Measurements from ENCODE around the gene KNDC1.
"Not testable (repeated sequence)": the region's sequence is repeated elsewhere in the genome, so short reads cannot be mapped to it uniquely, and the experiment has no call there.

KNDC1 gene

GRCh38 chr10:133170092-133170491 lies 10.1 kb downstream of the KNDC1 start:
- intact Hi-C loops (cut with DNase I) = no loop called here

GRCh38 chr10:133173860-133174640 lies 14.0 kb downstream of the KNDC1 start:
- intact Hi-C loops (cut with DNase I) = no loop called here
- peak in 4 of 10 donors; percentile 4 to 75 (median 36) for DNase-seq

More at GRCh38 chr10:133170092-133170491, 10.1 kb downstream of the KNDC1 start:
- DNase-seq = peak in 3 of 10 donors; percentile 45 to 80 (median 75)

- intact Hi-C loops (cut with DNase I) = no loop called here
- no peak for DNase-seq
Measured at GRCh38 chr10:133174689-133175263, 14.8 kb downstream of the KNDC1 start.

GRCh38 chr10:133175624-133176023 lies 15.6 kb downstream of the KNDC1 start:
- intact Hi-C loops (cut with DNase I); DNase-seq: not testable (repeated sequence)

GRCh38 chr10:133176546-133176945 lies 16.5 kb downstream of the KNDC1 start:
- intact Hi-C loops (cut with DNase I) = no loop called here
- DNase-seq = peak in 3 of 10 donors; percentile 4 to 64 (median 54)

GRCh38 chr10:133177380-133178157 lies 17.6 kb downstream of the KNDC1 start:
- peak in 1 of 10 donors; percentile 14 for DNase-seq
- intact Hi-C loops (cut with DNase I) = no loop called here

GRCh38 chr10:133178357-133179127 lies 18.5 kb downstream of the KNDC1 start:
- intact Hi-C loops (cut with DNase I) = no loop called here
- peak in 3 of 10 donors; percentile 49 to 66 (median 57) for DNase-seq

- DNase-seq = peak in 1 of 10 donors; percentile 73
- intact Hi-C loops (cut with DNase I) = no loop called here
Measured at GRCh38 chr10:133179128-133179520, 19.1 kb downstream of the KNDC1 start.

GRCh38 chr10:133179651-133180050 lies 19.6 kb downstream of the KNDC1 start:
- intact Hi-C loops (cut with DNase I) = no loop called here
- peak in 4 of 10 donors; percentile 4 to 72 (median 66) for DNase-seq

- intact Hi-C loops (cut with DNase I) = no loop called here
- peak in 4 of 10 donors; percentile 4 to 78 (median 63) for DNase-seq
Measured at GRCh38 chr10:133180192-133180964, 20.4 kb downstream of the KNDC1 start.

GRCh38 chr10:133180965-133181639 lies 21.1 kb downstream of the KNDC1 start:
- intact Hi-C loops (cut with DNase I) = no loop called here
- peak in 3 of 10 donors; percentile 44 to 74 (median 72) for DNase-seq

- DNase-seq = peak in 4 of 10 donors; percentile 12 to 75 (median 64)
- intact Hi-C loops (cut with DNase I) = no loop called here
Measured at GRCh38 chr10:133182190-133182589, 22.2 kb downstream of the KNDC1 start.

- DNase-seq = peak in 4 of 10 donors; percentile 27 to 82 (median 74)
- intact Hi-C loops (cut with DNase I) = no loop called here
Measured at GRCh38 chr10:133182791-133183645, 23.0 kb downstream of the KNDC1 start.

GRCh38 chr10:133183646-133184378 lies 23.8 kb downstream of the KNDC1 start:
- intact Hi-C loops (cut with DNase I) = no loop called here
- peak in 4 of 10 donors; percentile 23 to 71 (median 68) for DNase-seq

GRCh38 chr10:133184591-133185244 lies 24.7 kb downstream of the KNDC1 start:
- peak in 3 of 10 donors; percentile 68 to 79 (median 79) for DNase-seq

GRCh38 chr10:133185421-133185820 lies 25.4 kb downstream of the KNDC1 start:
- peak in 1 of 10 donors; percentile 25 for DNase-seq
- intact Hi-C loops (cut with DNase I) = no loop called here

More at GRCh38 chr10:133184591-133185244, 24.7 kb downstream of the KNDC1 start:
- intact Hi-C loops (cut with DNase I) = no loop called here
